Measurements from ENCODE around the gene LGI4.
"Not testable (repeated sequence)": the region's sequence is repeated elsewhere in the genome, so short reads cannot be mapped to it uniquely, and the experiment has no call there.

The LGI4 gene

DNA sequence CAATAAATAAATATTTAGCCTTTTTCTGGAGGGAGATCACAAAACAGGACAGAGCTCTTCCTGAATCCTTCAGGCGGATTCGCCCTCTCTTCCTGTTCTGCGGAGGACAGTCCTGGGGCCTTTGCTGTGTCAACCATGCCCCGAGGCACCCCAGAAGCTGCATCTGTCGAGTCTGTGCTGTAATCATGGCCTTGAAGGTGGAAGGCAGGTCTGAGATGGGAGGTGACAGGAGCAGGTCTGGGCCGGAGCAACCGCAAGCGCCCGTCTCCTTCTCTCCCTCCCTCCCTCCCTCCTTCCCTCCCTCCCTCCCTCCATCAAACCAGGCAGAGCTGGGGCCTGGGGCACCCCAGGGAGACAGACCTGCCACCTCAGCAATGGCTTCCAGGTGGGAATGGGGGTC lies 23.9 kb downstream of the LGI4 start:
- no peaks in the 10 kb centered on the region for H3K9me3 ChIP-seq (ENCODE audit: control insufficient read depth, insufficient read depth, low read depth, low read length)
- no peak overlapping the region for H3K27ac ChIP-seq (ENCODE audit: low read depth, low read length)
- no peaks in the 10 kb centered on the region for H3K36me3 ChIP-seq (ENCODE audit: control insufficient read depth, insufficient read depth, low read length)
- H3K27me3 ChIP-seq (ENCODE audit: control insufficient read depth, insufficient read depth, low read length) = no peaks in the 10 kb centered on the region; the same call in 1 of the 2 replicates
- H3K9ac ChIP-seq (ENCODE audit: low read length) = no peak overlapping the region
- peaks cover 13% of the 10 kb centered on the region for H3K4me1 ChIP-seq (ENCODE audit: control insufficient read depth, insufficient read depth, low read length)
- H3K4me3 ChIP-seq (ENCODE audit: low read depth, low read length) = no peak overlapping the region

- H3K27ac ChIP-seq (ENCODE audit: low read depth, low read length) = no peak overlapping the region
- no peaks in the 10 kb centered on the region for H3K36me3 ChIP-seq (ENCODE audit: control insufficient read depth, insufficient read depth, low read length)
- peaks cover 6% of the 10 kb centered on the region; the same call in 1 of the 2 replicates for H3K9me3 ChIP-seq (ENCODE audit: control insufficient read depth, insufficient read depth, low read depth, low read length)
- H3K27me3 ChIP-seq (ENCODE audit: control insufficient read depth, insufficient read depth, low read length) = no peaks in the 10 kb centered on the region
- H3K4me3 ChIP-seq (ENCODE audit: low read depth, low read length) = no peak overlapping the region
- H3K4me1 ChIP-seq (ENCODE audit: control insufficient read depth, insufficient read depth, low read length) = peaks cover 3% of the 10 kb centered on the region; the same call in 1 of the 2 replicates
- H3K9ac ChIP-seq (ENCODE audit: low read length) = no peak overlapping the region
These were observed 25.3 kb downstream of the LGI4 start for GRCh38 chr19:35109395-35110112.

DNA sequence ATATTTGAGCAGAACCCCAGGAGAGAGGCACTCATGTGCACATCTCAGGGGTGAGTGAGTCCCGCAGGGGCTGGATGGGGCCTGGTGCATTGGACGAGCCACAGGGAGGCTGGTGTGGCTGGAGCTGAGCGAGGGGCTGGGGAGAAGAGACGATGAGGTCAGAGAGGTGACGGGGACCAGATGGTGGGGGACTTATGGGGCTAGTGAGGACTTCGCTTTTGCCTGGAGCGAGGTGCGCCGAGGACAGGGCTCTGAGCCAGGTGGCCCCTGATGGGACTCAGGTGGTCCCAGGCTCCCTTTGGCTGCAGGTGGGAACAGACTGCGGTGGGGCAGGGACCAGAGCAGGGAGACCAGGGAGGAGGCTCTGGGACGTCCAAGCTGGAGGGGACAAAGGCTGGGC lies 26.1 kb downstream of the LGI4 start:
- Histone ChIP-seq H3K36me3 (ENCODE audit: control insufficient read depth, insufficient read depth, low read length) (no peaks in the 10 kb centered on the region), H3K9ac (ENCODE audit: low read length) (no peak overlapping the region), H3K27ac (ENCODE audit: low read depth, low read length) (no peak overlapping the region), H3K9me3 (ENCODE audit: control insufficient read depth, insufficient read depth, low read depth, low read length) (peaks cover 6% of the 10 kb centered on the region; the same call in 1 of the 2 replicates), H3K27me3 (ENCODE audit: control insufficient read depth, insufficient read depth, low read length) (no peaks in the 10 kb centered on the region), H3K4me1 (ENCODE audit: control insufficient read depth, insufficient read depth, low read length) (peaks cover 3% of the 10 kb centered on the region; the same call in 1 of the 2 replicates), H3K4me3 (ENCODE audit: low read depth, low read length) (no peak overlapping the region)

GRCh38 chr19:35107545-35107944 lies 27.3 kb downstream of the LGI4 start:
- no peaks in the 10 kb centered on the region for H3K27me3 ChIP-seq (ENCODE audit: control insufficient read depth, insufficient read depth, low read length)
- no peak overlapping the region for H3K4me3 ChIP-seq (ENCODE audit: low read depth, low read length)
- H3K36me3 ChIP-seq (ENCODE audit: control insufficient read depth, insufficient read depth, low read length) = no peaks in the 10 kb centered on the region
- no peak overlapping the region for H3K9ac ChIP-seq (ENCODE audit: low read length)
- H3K27ac ChIP-seq (ENCODE audit: low read depth, low read length) = no peak overlapping the region
- peaks cover 6% of the 10 kb centered on the region; the same call in 1 of the 2 replicates for H3K9me3 ChIP-seq (ENCODE audit: control insufficient read depth, insufficient read depth, low read depth, low read length)
- H3K4me1 ChIP-seq (ENCODE audit: control insufficient read depth, insufficient read depth, low read length) = peaks cover 3% of the 10 kb centered on the region; the same call in 1 of the 2 replicates

- H3K9ac ChIP-seq (ENCODE audit: low read length) = no peak overlapping the region
- peaks cover 6% of the 10 kb centered on the region; the same call in 1 of the 2 replicates for H3K9me3 ChIP-seq (ENCODE audit: control insufficient read depth, insufficient read depth, low read depth, low read length)
- no peak overlapping the region for H3K4me3 ChIP-seq (ENCODE audit: low read depth, low read length)
- H3K4me1 ChIP-seq (ENCODE audit: control insufficient read depth, insufficient read depth, low read length) = peaks cover 3% of the 10 kb centered on the region; the same call in 1 of the 2 replicates
- no peaks in the 10 kb centered on the region for H3K36me3 ChIP-seq (ENCODE audit: control insufficient read depth, insufficient read depth, low read length)
- H3K27ac ChIP-seq (ENCODE audit: low read depth, low read length) = no peak overlapping the region
- no peaks in the 10 kb centered on the region for H3K27me3 ChIP-seq (ENCODE audit: control insufficient read depth, insufficient read depth, low read length)
These were observed 27.8 kb downstream of the LGI4 start for GRCh38 chr19:35106898-35107541.

DNA sequence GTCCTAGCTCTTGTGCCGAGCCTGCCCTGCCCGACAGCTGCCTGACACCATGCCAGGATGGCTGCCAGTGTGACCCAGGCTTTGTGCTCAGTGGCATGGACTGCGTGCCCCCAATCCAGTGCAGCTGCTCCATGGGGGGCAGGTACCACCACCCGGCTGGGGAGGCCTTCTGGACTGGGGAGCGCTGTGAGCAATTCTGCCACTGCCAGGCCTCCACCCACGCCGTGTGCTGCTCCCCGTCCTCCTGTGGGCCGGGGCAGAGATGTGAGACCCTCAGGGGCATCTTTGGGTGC lies 28.6 kb downstream of the LGI4 start:
- no peak overlapping the region for H3K4me3 ChIP-seq (ENCODE audit: low read depth, low read length)
- no peak overlapping the region for H3K27ac ChIP-seq (ENCODE audit: low read depth, low read length)
- H3K9ac ChIP-seq (ENCODE audit: low read length) = no peak overlapping the region
- H3K9me3 ChIP-seq (ENCODE audit: control insufficient read depth, insufficient read depth, low read depth, low read length) = peaks cover 6% of the 10 kb centered on the region; the same call in 1 of the 2 replicates
- H3K36me3 ChIP-seq (ENCODE audit: control insufficient read depth, insufficient read depth, low read length) = no peaks in the 10 kb centered on the region
- no peaks in the 10 kb centered on the region for H3K27me3 ChIP-seq (ENCODE audit: control insufficient read depth, insufficient read depth, low read length)
- H3K4me1 ChIP-seq (ENCODE audit: control insufficient read depth, insufficient read depth, low read length) = peaks cover 3% of the 10 kb centered on the region; the same call in 1 of the 2 replicates

- peaks cover 3% of the 10 kb centered on the region; the same call in 1 of the 2 replicates for H3K4me1 ChIP-seq (ENCODE audit: control insufficient read depth, insufficient read depth, low read length)
- H3K4me3 ChIP-seq (ENCODE audit: low read depth, low read length) = no peak overlapping the region
- no peaks in the 10 kb centered on the region for H3K36me3 ChIP-seq (ENCODE audit: control insufficient read depth, insufficient read depth, low read length)
- H3K27ac ChIP-seq (ENCODE audit: low read depth, low read length) = no peak overlapping the region
- peaks cover 6% of the 10 kb centered on the region; the same call in 1 of the 2 replicates for H3K9me3 ChIP-seq (ENCODE audit: control insufficient read depth, insufficient read depth, low read depth, low read length)
- no peak overlapping the region for H3K9ac ChIP-seq (ENCODE audit: low read length)
- H3K27me3 ChIP-seq (ENCODE audit: control insufficient read depth, insufficient read depth, low read length) = no peaks in the 10 kb centered on the region
These were observed 29.2 kb downstream of the LGI4 start for GRCh38 chr19:35105411-35106290.

- no peak overlapping the region for H3K4me3 ChIP-seq (ENCODE audit: low read depth, low read length)
- no peak overlapping the region for H3K27ac ChIP-seq (ENCODE audit: low read depth, low read length)
- H3K27me3 ChIP-seq (ENCODE audit: control insufficient read depth, insufficient read depth, low read length) = no peaks in the 10 kb centered on the region
- H3K36me3 ChIP-seq (ENCODE audit: control insufficient read depth, insufficient read depth, low read length) = no peaks in the 10 kb centered on the region
- peaks cover 6% of the 10 kb centered on the region; the same call in 1 of the 2 replicates for H3K9me3 ChIP-seq (ENCODE audit: control insufficient read depth, insufficient read depth, low read depth, low read length)
- H3K4me1 ChIP-seq (ENCODE audit: control insufficient read depth, insufficient read depth, low read length) = peaks cover 3% of the 10 kb centered on the region; the same call in 1 of the 2 replicates
- no peak overlapping the region for H3K9ac ChIP-seq (ENCODE audit: low read length)
These were observed 29.8 kb downstream of the LGI4 start for GRCh38 chr19:35105047-35105410.

- H3K9ac ChIP-seq (ENCODE audit: low read length) = no peak overlapping the region
- no peaks in the 10 kb centered on the region for H3K36me3 ChIP-seq (ENCODE audit: control insufficient read depth, insufficient read depth, low read length)
- H3K9me3 ChIP-seq (ENCODE audit: control insufficient read depth, insufficient read depth, low read depth, low read length) = peaks cover 6% of the 10 kb centered on the region; the same call in 1 of the 2 replicates
- no peak overlapping the region for H3K4me3 ChIP-seq (ENCODE audit: low read depth, low read length)
- H3K27ac ChIP-seq (ENCODE audit: low read depth, low read length) = no peak overlapping the region
- H3K4me1 ChIP-seq (ENCODE audit: control insufficient read depth, insufficient read depth, low read length) = peaks cover 3% of the 10 kb centered on the region; the same call in 1 of the 2 replicates
- H3K27me3 ChIP-seq (ENCODE audit: control insufficient read depth, insufficient read depth, low read length) = no peaks in the 10 kb centered on the region
These were observed 30.5 kb downstream of the LGI4 start for GRCh38 chr19:35104361-35104760.

DNA sequence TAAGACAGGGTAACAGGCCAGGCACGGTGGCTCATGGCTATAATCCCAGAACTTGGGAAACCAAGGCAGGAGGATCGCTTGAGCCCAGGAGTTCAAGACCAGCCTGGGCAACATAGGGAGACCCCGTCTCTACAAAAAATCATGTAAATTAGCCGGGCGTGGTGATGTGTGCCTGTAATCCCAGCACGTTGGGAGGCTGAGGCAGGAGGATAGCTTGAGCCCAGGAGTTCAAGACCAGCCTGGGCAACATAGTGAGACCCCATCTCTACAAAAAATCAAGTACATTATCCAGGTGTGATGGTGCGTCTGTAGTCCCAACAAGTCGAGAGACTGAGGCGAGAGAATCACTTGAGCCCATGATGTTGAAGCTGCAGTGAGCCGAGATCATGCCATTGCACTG lies 31.2 kb downstream of the LGI4 start:
- not testable (repeated sequence) for H3K4me1 ChIP-seq (ENCODE audit: control insufficient read depth, insufficient read depth, low read length); H3K4me3 ChIP-seq (ENCODE audit: low read depth, low read length); H3K27me3 ChIP-seq (ENCODE audit: control insufficient read depth, insufficient read depth, low read length); H3K9me3 ChIP-seq (ENCODE audit: control insufficient read depth, insufficient read depth, low read depth, low read length); H3K27ac ChIP-seq (ENCODE audit: low read depth, low read length); H3K36me3 ChIP-seq (ENCODE audit: control insufficient read depth, insufficient read depth, low read length); H3K9ac ChIP-seq (ENCODE audit: low read length)

GRCh38 chr19:35101949-35102348 lies 32.9 kb downstream of the LGI4 start:
- H3K27me3 ChIP-seq (ENCODE audit: control insufficient read depth, insufficient read depth, low read length); H3K9me3 ChIP-seq (ENCODE audit: control insufficient read depth, insufficient read depth, low read depth, low read length); H3K36me3 ChIP-seq (ENCODE audit: control insufficient read depth, insufficient read depth, low read length); H3K4me1 ChIP-seq (ENCODE audit: control insufficient read depth, insufficient read depth, low read length); H3K4me3 ChIP-seq (ENCODE audit: low read depth, low read length); H3K9ac ChIP-seq (ENCODE audit: low read length); H3K27ac ChIP-seq (ENCODE audit: low read depth, low read length): not testable (repeated sequence)

All from HUES6 (cell line).